ENCODE results near the gene BPHL.

- TF ChIP-seq CTCF (IDR thresholded peaks at IDR 0.05) (no peak), ZFX (IDR thresholded peaks at IDR 0.05; ENCODE audit: borderline replicate concordance) (no peak)
These were observed 15.6 kb upstream of the BPHL start for GRCh38 chr6:3102875-3103274.

Data from 22Rv1 (cell line).